Panc1 (cell line): ENCODE results near the gene CHPT1.

Experiments used
- POLR2AphosphoS5 ChIP-seq: IDR thresholded peaks from 2 replicates; pipeline ENCODE4 v1.6.1; 2012; ENCODE audit warnings: mild to moderate bottlenecking, low read depth, low read length, moderate library complexity
- TF ChIP-seq, protein P1 (sequence below): fragments of 450-650 bp; IDR thresholded peaks from 2 replicates; pipeline ENCODE4 v1.5.1; 2017; ENCODE audit warnings: mild to moderate bottlenecking

DNA sequence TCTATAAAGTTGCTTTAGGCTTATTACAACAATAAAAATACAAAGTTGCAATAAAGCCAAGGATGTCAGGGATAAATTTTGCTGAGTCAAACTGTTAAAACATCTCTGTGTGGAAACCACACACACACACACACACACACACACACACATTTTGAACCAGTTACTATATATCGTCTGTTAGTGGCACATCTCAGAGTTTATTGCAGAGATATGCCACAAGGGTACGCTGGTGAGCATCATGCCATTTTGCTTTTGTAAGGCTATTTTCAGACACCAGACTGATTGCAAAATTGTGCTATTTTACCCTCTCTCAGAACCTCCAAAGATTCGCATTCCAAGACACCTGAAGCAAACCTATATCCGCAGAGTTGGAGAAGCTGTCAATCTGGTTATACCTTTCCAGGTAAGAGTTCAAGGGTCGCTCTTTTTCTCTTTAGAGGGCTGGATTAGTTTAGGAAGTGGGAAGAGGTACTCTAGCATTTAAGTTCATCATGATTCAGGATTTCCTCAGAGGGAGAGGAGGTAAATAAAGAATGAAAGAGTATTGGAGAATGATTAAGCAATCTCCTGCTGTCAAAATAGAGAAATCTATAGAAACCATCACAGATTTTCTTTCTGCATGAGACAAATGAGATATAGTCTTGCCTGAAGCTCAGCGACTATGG, 27.3 kb upstream of the CHPT1 start:
- TF ChIP-seq, protein P1, sequence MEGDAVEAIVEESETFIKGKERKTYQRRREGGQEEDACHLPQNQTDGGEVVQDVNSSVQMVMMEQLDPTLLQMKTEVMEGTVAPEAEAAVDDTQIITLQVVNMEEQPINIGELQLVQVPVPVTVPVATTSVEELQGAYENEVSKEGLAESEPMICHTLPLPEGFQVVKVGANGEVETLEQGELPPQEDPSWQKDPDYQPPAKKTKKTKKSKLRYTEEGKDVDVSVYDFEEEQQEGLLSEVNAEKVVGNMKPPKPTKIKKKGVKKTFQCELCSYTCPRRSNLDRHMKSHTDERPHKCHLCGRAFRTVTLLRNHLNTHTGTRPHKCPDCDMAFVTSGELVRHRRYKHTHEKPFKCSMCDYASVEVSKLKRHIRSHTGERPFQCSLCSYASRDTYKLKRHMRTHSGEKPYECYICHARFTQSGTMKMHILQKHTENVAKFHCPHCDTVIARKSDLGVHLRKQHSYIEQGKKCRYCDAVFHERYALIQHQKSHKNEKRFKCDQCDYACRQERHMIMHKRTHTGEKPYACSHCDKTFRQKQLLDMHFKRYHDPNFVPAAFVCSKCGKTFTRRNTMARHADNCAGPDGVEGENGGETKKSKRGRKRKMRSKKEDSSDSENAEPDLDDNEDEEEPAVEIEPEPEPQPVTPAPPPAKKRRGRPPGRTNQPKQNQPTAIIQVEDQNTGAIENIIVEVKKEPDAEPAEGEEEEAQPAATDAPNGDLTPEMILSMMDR, result peak; percentile 70
- no peak for TF ChIP-seq POLR2AphosphoS5
